Measurements from ENCODE around the gene SERHL2.
"Not testable (repeated sequence)": the region's sequence is repeated elsewhere in the genome, so short reads cannot be mapped to it uniquely, and the experiment has no call there.

SERHL2 gene

DNA sequence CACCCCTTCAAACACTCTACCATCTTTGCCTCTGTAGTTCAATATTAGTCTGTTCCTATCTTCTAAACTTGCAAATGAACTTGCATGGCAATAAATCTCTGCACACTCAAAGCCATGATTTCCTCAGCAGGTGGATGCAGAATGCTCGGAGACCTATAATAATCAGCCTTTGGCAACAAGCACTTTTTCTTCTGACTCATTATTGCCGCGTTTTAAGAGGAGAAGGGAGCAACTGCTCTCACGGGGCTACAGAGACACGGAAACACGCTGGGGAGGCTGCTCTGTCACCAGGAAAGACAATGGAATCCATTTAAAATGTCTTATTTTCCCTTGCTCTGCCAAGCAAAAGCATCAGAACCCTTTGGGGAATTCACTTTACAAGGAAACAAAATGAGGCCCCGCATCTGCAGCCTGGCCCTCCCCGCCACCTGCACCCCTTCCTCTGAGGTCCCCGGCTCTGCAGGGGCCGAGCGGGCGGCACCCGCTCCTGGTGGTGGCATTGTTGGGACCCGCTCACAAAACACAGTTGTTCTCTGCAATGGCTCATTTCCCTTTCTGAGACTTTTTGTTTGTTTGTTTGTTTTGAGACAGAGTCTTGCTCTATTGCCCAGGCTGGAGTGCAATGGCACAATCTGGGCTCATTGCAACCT is 18.5 kb upstream of the SERHL2 start:
- not testable (repeated sequence) for DNase-seq (ENCODE audit: low read depth in 2 of 2)

DNA sequence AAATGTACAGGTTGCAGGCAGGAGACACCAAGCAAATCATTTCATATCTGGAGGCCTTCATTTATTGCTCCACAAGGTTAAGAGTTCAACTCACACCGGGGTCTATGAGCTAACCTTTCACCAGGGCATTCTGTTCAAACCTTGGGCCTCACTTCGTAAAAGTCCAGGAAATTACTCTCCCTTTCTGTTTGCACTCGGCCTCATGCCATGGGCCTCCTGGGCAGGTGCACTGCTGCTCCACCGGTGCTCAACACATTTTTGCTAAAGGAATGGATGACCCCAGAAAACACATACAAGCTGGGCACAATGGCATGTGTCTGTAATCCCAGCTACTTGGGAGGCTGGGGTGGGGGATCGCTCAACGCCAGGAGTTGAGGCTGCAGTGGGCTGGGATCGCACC is 17.6 kb upstream of the SERHL2 start:
- no peak for DNase-seq (ENCODE audit: low read depth in 2 of 2)

DNA sequence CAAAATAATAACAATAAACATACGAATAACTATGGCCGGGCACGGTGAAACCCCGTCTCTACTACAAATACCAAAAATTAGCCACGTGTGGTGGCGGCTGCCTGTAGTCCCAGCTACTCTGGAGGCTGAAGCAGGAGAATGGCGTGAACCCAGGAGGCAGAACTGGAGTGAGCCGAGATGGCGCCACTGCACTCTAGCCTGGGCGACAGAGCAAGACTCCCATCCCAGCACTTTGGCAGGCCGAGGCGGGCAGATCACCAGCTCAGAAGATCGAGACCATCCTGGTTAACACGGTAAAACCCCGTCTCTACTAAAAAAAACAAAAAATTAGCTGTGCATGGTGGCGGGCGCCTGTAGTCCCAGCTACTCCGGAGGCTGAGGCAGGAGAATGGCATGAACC is 17.1 kb upstream of the SERHL2 start:
- not testable (repeated sequence) for DNase-seq (ENCODE audit: low read depth in 2 of 2)

- DNase-seq (ENCODE audit: low read depth in 2 of 2), result not testable (repeated sequence)
Observed at GRCh38 chr22:42537199-42537831, 16.4 kb upstream of the SERHL2 start.

- DNase-seq (ENCODE audit: low read depth in 2 of 2), result not testable (repeated sequence)
Observed at GRCh38 chr22:42539236-42539771, 14.5 kb upstream of the SERHL2 start.

- DNase-seq (ENCODE audit: low read depth in 2 of 2), result no peak
Observed at GRCh38 chr22:42544686-42545085, 9.1 kb upstream of the SERHL2 start.

DNA sequence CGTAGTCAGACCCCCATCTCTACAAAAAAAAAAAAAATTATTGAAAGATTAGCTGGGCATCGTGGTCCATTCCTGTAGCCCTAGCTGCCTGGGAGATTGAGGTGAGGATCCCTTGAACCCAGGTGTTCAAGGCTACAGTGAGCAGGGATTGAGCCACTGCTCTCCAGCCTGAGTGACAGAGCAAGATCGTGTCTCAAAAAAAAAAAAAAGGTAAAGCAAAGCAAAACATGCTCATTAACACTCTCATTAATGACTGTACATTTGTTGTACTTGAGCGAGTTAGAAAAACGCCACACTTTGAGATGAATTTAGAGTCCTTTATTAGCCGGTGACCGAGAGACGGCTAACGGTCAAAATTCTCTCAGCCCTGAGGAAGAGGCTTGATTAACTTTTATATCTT is 6.2 kb upstream of the SERHL2 start:
- DNase-seq (ENCODE audit: low read depth in 2 of 2), result no peak

DNA sequence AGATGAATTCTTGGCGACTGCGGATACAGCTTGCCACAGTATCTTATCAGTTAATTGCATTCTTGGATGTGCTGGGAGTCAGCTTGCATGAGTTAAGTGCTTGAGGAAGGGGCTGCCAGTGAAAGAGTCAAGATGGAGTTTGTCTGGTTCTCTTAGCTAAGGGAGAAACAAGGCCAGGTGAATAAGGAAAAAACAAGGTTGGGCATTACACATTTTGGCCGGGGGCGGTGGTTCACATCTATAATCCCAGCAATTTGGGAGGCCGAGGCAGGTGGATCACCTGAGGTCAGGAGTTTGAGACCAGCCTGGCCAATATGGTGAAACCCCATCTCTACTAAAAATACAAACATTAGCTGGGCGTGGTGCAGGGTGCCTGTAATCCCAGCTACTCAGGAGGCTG is 5.6 kb upstream of the SERHL2 start:
- not testable (repeated sequence) for DNase-seq (ENCODE audit: low read depth in 2 of 2)

GRCh38 chr22:42548597-42549330 is 5.0 kb upstream of the SERHL2 start:
- no peak for DNase-seq (ENCODE audit: low read depth in 2 of 2)

GRCh38 chr22:42549331-42550060 is 4.3 kb upstream of the SERHL2 start:
- no peak for DNase-seq (ENCODE audit: low read depth in 2 of 2)

GRCh38 chr22:42552294-42552647 is 1.5 kb upstream of the SERHL2 start:
- DNase-seq (ENCODE audit: low read depth in 2 of 2), result not testable (repeated sequence)

DNA sequence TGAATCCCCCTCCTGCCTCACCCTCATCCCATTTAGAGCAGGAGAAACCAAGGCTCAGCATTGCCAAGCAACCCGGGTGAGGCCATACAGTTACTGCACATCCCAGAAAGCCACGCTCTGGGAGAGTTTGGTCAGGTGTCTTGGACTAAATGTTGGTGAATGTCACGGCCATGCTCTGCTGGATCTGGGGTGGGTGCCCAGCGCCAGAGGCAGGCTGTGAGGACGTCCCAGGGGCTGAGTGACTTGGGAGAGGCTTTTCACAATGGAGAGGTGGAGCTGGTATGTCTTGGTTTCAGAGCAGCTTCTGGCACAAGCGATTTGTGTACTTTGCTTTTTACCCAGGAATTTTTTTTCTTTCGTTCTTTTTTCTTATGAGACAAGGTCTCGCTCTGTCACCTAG is 6.6 kb downstream of the SERHL2 start:
- no peak for DNase-seq (ENCODE audit: low read depth in 2 of 2)

- no peak for DNase-seq (ENCODE audit: low read depth in 2 of 2)
Observed at GRCh38 chr22:42560781-42561180, 7.0 kb downstream of the SERHL2 start.

DNA sequence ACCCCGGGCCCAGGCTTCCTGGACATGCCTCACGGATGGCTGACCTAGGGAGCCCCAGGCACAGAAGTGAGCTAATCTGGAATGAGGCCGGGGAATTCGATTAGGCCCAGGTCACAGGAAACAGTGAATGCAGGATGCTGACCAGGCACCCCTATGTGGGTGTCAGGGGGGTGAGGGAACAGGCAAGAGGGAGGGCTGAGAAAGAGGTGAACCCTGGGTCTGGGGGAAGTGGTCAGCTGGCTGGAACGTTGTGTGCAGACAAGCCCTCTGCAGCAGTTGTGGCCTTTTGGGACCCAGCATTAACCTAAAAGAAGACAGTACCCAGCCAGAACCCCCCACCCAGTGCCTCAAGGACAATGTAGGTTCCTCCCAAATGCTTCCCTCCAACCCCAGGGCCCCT is 8.1 kb downstream of the SERHL2 start:
- no peak for DNase-seq (ENCODE audit: low read depth in 2 of 2)

DNA sequence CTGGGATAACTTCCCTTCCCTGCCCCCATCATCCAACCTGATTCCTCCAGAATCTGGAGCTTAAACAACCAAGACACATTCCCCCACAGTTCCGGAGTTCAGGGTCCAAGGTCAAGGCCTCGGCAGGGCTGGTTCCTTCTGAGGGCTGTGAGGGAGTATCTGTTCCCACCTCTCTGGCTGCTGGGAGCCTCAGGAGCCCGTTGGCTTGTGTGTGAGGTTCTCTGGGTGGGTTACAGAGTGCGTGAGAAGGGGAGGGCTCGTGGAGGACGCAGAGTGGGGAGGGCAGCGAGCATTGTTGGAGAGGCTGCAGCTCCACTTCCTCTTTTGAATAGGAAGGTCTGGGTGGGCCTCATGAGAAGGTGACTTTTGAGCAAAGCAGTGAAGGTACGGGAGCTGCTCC is 8.5 kb downstream of the SERHL2 start:
- DNase-seq (ENCODE audit: low read depth in 2 of 2), result no peak

GRCh38 chr22:42562684-42563083 is 8.9 kb downstream of the SERHL2 start:
- no peak for DNase-seq (ENCODE audit: low read depth in 2 of 2)

- DNase-seq (ENCODE audit: low read depth in 2 of 2), result not testable (repeated sequence)
Observed at GRCh38 chr22:42563943-42564342, 10.2 kb downstream of the SERHL2 start.

DNA sequence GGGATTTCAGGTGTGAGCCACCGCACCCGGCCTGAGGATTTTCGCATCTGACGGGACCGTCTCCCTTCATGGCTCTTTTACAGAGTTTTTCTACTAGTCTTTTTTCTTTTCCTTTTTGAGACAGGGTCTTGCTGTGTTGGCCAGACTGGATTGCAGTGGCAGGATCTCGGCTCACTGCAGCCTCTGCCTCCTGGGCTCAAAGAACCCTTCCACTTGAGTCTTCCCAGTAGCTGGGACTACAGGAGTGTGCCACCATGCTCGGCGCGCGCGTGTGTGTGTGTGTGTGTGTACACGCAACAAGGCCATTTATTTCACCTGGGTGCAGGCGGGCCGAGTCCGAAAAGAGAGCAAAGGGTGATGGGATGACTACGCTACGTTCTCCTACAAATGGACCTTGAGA is 10.9 kb downstream of the SERHL2 start:
- DNase-seq (ENCODE audit: low read depth in 2 of 2), result no peak

DNA sequence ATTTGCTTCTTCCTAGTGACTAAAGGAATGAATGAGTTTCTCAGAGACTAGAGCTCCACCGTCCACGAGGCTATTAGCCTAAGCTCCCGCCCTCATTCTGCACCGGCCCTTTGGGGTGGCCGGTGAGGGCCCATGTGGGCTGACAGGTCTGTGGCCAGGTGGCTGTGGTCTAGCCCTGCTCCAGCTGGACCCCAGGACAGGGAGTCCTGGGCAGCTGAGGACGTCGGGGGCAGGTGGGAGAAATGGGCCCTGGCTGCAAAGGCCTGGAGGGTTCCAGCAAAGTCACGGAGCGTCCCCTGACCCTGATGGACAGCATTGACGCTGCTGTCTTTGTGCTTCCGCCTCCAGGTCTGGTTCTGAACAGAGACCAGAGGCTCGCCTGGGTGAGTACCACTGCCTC is 12.2 kb downstream of the SERHL2 start:
- no peak for DNase-seq (ENCODE audit: low read depth in 2 of 2)

- not testable (repeated sequence) for DNase-seq (ENCODE audit: low read depth in 2 of 2)
Observed at GRCh38 chr22:42567950-42568349, 14.2 kb downstream of the SERHL2 start.

DNA sequence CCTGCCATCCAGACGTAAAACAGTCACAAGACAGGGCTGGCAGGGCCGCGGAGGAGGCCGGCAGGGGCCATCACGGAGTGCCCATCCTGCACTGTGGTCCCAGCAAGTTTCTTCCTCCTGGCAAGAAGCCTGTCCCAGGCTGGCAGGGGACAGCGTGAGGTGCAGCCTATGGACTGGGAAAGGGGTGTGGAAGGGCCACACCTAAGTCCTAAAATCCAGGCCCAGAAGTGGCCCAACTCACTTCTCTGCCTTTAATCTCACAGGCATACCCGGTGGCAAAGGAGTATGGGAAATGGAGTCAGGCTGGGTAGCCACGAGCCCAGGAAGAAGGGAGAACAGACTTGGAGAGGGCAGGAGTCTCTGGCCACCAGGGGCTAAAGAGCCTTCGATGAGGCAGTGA is 16.8 kb downstream of the SERHL2 start:
- not testable (repeated sequence) for DNase-seq (ENCODE audit: low read depth in 2 of 2)

DNA sequence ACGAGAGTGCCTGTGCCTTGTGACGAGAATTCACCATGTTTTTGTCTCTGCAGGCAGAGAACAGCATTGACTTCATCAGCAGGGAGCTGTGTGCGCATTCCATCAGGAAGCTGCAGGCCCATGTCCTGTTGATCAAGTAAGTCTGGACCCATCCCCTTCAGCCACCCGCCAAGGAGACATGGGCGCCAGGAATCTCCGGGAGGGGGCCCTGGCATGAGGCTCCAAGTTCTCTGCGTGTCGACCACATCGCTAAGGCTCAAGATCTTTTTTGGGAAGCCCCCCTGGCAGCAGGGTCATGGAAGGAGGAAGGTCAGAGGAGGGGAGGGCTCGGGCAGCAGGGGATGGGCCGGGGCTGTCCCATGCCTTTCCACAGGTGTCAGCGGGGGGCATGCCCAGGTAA is 17.3 kb downstream of the SERHL2 start:
- DNase-seq (ENCODE audit: low read depth in 2 of 2), result not testable (repeated sequence)

Data from stimulated activated CD4-positive, alpha-beta T cell treated with anti-CD3 and anti-CD28 coated beads, Interleukin-15, amount 100 ng/mL, for 48 hours (primary cell).